Measurements from ENCODE around the gene LNPEP.

The LNPEP gene

GRCh38 chr5:96993760-96994159, 57.9 kb downstream of the LNPEP start:
- TF ChIP-seq POLR2AphosphoS5 (IDR thresholded peaks at IDR 0.05; ENCODE audit: low read depth, low read length) (no peak), REST (IDR thresholded peaks at IDR 0.05; ENCODE audit: insufficient read depth in 1 of 2, low read depth in 2 of 2, low read length in 2 of 2) (no peak), FOXP2 (optimal IDR thresholded peaks at IDR 0.05; ENCODE audit: borderline replicate concordance, extremely low read depth, extremely low read length, insufficient read depth) (no peak), SIN3A (IDR thresholded peaks at IDR 0.05; ENCODE audit: borderline replicate concordance, insufficient read depth, low read length) (no peak), TAF1 (IDR thresholded peaks at IDR 0.05; ENCODE audit: borderline replicate concordance, insufficient read depth, low read length) (no peak)

GRCh38 chr5:96994493-96994892, 58.6 kb downstream of the LNPEP start:
- TF ChIP-seq FOXP2 (optimal IDR thresholded peaks at IDR 0.05; ENCODE audit: borderline replicate concordance, extremely low read depth, extremely low read length, insufficient read depth) (no peak), TAF1 (IDR thresholded peaks at IDR 0.05; ENCODE audit: borderline replicate concordance, insufficient read depth, low read length) (no peak), SIN3A (IDR thresholded peaks at IDR 0.05; ENCODE audit: borderline replicate concordance, insufficient read depth, low read length) (no peak), POLR2AphosphoS5 (IDR thresholded peaks at IDR 0.05; ENCODE audit: low read depth, low read length) (no peak), REST (IDR thresholded peaks at IDR 0.05; ENCODE audit: insufficient read depth in 1 of 2, low read depth in 2 of 2, low read length in 2 of 2) (no peak)

GRCh38 chr5:96995419-96995818, 59.5 kb downstream of the LNPEP start:
- TF ChIP-seq FOXP2 (optimal IDR thresholded peaks at IDR 0.05; ENCODE audit: borderline replicate concordance, extremely low read depth, extremely low read length, insufficient read depth) (no peak), SIN3A (IDR thresholded peaks at IDR 0.05; ENCODE audit: borderline replicate concordance, insufficient read depth, low read length) (no peak), TAF1 (IDR thresholded peaks at IDR 0.05; ENCODE audit: borderline replicate concordance, insufficient read depth, low read length) (no peak), POLR2AphosphoS5 (IDR thresholded peaks at IDR 0.05; ENCODE audit: low read depth, low read length) (no peak), REST (IDR thresholded peaks at IDR 0.05; ENCODE audit: insufficient read depth in 1 of 2, low read depth in 2 of 2, low read length in 2 of 2) (no peak)

GRCh38 chr5:96997265-96997859, 61.5 kb downstream of the LNPEP start:
- no peak for TF ChIP-seq FOXP2 (optimal IDR thresholded peaks at IDR 0.05; ENCODE audit: borderline replicate concordance, extremely low read depth, extremely low read length, insufficient read depth)
- TF ChIP-seq TAF1 (IDR thresholded peaks at IDR 0.05; ENCODE audit: borderline replicate concordance, insufficient read depth, low read length), result no peak
- no peak for TF ChIP-seq SIN3A (IDR thresholded peaks at IDR 0.05; ENCODE audit: borderline replicate concordance, insufficient read depth, low read length)
- TF ChIP-seq POLR2AphosphoS5 (IDR thresholded peaks at IDR 0.05; ENCODE audit: low read depth, low read length), result no peak
- TF ChIP-seq REST (IDR thresholded peaks at IDR 0.05; ENCODE audit: insufficient read depth in 1 of 2, low read depth in 2 of 2, low read length in 2 of 2), result no peak

Data from PFSK-1 (cell line).